GM13977 (cell line): Measurements from ENCODE around the gene RPS6KB2.

Source experiments
- DNase-seq: peaks from one replicate; pipeline ENCODE4 v3.0.0; 2012; ENCODE audit warnings: low spot score
- in situ Hi-C: fragments of 300-500 bp; cut with MboI; formaldehyde crosslinking; loops from one replicate; pipeline ENCODE4 v1.12.0; 2022; ENCODE audit warnings: low sequenced_read_pairs, low pct_unique_long_range_greater_than_20kb, mixed read lengths, inconsistent platforms; ENCODE audit not compliant: unreplicated experiment
- TF ChIP-seq, protein P1 (sequence below): IDR thresholded peaks from 2 replicates; pipeline ENCODE4 v1.5.1; 2012; ENCODE audit warnings: mild to moderate bottlenecking, control low read depth; ENCODE audit not compliant: insufficient read depth; ENCODE audit errors: extremely low read depth, missing control alignments

RPS6KB2 gene

GRCh38 chr11:67449116-67449844, 21.0 kb downstream of the RPS6KB2 start:
- TF ChIP-seq, protein P1, sequence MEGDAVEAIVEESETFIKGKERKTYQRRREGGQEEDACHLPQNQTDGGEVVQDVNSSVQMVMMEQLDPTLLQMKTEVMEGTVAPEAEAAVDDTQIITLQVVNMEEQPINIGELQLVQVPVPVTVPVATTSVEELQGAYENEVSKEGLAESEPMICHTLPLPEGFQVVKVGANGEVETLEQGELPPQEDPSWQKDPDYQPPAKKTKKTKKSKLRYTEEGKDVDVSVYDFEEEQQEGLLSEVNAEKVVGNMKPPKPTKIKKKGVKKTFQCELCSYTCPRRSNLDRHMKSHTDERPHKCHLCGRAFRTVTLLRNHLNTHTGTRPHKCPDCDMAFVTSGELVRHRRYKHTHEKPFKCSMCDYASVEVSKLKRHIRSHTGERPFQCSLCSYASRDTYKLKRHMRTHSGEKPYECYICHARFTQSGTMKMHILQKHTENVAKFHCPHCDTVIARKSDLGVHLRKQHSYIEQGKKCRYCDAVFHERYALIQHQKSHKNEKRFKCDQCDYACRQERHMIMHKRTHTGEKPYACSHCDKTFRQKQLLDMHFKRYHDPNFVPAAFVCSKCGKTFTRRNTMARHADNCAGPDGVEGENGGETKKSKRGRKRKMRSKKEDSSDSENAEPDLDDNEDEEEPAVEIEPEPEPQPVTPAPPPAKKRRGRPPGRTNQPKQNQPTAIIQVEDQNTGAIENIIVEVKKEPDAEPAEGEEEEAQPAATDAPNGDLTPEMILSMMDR: no peak
- DNase-seq: no peak
- in situ Hi-C loops: no loop called here

- DNase-seq: no peak
- TF ChIP-seq, protein P1: no peak
- in situ Hi-C loops: no loop called here
These were observed 22.7 kb downstream of the RPS6KB2 start for GRCh38 chr11:67450796-67451657.

- in situ Hi-C loops: no loop called here
These were observed 23.3 kb downstream of the RPS6KB2 start for GRCh38 chr11:67451658-67451976.

DNA sequence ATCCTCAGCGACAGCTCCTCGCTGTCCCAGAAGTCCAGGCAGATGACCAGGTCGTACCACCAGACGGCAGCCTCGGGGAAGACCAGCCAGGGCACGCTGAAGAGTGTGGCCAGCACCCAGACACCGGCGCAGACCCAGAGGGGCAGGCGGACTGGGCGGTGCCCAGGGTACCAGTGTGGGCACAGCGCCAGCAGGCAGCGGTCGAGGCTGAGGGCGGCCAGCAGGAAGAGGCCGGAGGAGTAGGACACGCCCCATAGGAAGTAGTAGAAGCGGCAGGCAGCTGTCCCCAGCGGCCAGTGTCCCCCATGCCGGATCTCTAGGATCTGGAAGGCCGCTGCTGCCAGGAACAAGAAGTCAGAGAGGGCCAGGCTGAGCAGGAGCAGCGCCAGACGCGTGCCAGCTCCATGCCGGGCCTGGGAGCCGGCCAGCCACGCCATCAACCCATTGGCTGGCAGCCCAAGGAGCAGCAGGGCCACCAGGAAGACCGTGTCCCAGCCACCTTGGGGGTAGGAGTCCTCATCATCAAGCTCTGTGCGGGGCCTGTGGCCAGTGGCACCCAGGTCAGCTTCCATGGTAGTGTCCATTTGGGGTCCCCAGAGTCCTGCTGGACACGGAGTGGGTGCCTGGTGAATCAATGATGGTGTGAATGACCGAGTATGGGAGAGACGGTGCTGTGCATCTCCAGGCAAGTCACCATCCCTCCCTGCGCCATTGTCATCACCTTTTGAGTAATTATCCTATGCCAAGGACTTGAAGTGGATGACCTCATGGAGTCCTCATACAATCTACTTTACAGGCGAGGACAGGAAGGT, 24.1 kb downstream of the RPS6KB2 start, which contains the start of gene GPR152:
TSS of gene GPR152 (minus strand) at position 589 of the 812 bp plus-strand sequence. CDS start at position 584, 5 bp downstream.
- in situ Hi-C loops: no loop called here
- DNase-seq: no peak
- TF ChIP-seq, protein P1: no peak

More at GRCh38 chr11:67451658-67451976, 23.3 kb downstream of the RPS6KB2 start:
- DNase-seq: no peak
- TF ChIP-seq, protein P1: no peak

DNA sequence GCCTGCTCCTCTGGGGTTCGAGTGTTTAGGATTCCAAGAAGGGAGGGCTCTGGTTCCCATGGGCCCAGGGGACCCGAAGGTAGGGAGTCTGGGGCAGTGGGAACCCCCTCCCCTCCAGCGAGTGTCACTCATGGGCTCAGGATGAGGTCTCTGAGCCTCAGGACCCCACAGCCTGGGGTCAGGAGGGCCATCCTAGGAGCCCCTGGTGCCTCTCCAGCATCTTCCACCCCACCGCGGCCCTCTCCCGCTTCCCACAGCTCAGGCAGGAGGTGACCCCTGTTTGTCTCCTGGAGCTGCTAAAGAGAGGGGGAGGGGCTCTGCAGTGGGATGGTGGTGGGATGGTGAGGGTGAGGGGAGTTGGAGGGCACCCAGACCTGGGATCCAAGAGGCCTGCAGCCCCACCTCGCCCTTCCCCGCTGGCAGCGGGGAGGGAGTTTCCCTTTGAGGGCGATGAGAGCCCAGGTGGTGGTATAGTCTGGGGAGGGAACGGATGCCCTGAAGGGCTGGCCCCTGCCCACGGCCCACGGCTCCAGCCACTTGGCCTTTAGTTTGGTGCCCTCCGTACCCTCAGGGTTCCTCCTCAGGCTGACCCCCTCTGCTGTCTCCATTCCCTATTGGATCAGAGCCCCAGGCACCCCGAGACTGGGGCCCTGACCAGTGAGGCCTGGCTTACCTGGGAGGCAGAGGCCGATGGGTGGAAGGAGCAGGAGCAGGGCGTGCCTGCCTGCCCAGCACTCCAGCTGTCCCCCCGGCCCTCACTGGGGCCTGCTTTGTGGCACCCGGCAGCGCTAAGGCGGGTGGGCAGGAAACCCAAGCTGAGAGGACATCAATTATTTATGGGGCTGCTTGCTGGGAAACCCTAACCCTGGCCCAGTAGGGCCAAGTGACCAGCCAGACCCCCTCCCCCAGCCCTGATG, 25.8 kb downstream of the RPS6KB2 start:
- in situ Hi-C loops: no loop called here
- TF ChIP-seq, protein P1: no peak

More for the DNA sequence above, 25.8 kb downstream of the RPS6KB2 start:
- no peak for DNase-seq
